Amniotic stem cell (primary cell): Measurements from ENCODE around the gene DPP8.

ENCODE experiments used
- DNase-seq: peaks from one replicate; lab custom pipeline; 2025; lab: John Stamatoyannopoulos, UW

Gene DPP8

DNA sequence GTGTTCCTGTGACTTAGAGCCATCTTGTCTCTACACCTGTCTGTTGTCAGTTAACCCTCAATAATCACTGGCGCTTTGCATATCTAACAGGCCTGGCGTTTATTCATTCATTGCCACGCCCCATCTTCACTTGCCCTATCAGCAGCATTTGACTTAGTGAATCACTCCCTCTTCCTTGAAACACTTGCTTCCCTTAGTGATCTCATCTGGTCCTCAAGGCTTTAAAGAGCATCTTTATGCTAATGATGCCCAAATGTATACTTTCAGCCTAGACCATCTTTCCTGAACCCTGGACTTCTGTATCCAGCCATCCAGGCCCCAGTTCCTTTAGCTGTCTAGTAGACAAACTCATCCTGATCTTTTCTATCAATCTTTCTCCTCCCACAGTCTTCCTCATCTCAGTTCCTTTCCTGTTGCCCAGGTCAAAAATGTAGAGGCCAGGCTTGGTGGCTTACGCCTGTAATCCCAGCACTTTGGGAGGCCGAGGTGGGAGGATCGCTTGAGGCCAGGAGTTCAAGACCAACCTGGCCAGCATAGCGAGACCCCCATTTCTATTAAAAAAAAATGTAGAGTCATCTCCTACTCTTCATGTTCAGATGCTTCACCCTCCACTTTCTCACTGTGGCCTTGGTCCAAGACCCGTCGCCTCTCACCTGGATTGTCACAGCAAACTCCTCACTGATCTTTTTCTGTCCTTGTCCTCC is 93.4 kb downstream of the DPP8 start:
- DNase-seq = no peak

DNA sequence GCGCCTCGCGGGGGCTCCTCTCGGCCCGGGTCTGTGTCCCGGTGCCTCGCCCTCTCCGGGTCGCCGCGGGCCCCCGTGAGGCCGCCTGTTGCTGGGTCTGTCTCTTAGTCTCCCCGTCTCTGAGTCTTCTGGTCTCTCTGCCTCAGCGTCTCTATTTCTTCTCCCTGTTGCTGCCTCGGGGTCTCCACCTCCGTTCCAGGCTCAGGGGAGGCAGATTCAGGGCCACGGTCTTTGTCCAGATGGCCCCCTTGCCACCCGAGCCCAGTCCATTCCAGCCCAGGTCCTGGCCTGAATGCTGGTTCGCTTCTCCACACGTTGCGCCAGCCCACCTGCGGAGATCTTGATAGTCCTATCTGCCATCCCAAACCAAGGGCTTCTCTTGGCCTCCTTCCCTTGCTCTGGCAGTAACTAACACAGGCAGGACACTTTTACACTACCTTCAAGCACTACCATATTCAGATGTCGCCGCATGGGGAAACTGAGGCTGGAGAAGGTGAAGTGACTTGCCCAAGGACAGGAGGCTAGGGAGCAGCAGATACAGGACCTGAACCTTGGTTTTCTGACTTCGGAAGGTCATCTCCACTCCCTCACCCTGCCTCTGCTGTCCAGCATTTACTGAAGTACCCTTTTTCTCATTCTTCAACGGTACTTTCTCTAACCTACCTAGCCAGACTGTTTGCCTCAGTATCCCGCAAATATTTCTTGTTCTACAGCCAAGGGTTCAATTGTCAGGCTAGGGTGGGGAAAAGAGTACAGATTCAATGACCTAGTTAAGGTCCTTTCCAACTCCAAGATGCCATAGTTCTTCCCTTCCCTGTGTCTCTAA is 94.1 kb downstream of the DPP8 start:
- DNase-seq = no peak

DNA sequence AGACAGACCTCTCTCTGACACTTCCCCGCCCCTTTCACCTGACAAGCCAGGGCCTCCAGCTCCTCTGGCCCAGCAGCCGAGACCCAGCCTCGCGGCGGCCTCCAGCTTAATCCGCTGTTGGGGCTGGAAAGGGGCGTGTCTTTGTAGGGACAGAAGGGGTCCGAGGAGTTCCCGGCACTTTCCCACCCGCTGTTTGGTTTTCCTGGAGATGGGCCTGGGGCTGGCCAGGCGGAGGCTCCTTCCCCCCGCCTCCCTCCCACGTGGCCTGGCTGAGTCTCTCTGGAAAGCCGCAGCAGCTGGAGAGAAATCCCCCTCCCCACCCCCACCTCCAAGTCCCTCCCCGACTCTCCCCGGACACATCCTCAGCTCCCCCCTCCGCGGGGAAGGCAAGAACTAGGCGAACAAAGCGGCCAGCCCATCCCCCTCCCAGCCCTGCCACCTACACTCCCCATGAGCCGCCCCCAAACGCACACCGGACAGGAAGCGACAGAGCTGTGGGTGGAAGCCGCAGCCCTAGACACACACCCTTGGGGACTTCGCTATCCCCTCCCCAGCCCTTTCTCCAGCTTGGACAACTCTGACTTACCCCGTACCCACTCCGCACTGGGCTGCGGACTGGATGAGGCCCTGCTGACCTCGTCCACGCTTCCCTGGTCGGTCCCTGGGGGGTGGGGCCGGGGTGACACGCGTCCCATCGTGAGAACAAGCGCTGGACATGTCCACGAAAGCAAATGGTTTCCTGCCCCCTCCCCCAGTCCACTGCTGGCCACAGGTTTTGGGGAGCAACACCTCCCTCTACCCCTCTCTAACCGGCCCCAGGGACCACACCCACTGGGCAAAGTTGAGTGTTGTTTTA is 95.9 kb downstream of the DPP8 start:
- DNase-seq = peak; percentile 46

DNA sequence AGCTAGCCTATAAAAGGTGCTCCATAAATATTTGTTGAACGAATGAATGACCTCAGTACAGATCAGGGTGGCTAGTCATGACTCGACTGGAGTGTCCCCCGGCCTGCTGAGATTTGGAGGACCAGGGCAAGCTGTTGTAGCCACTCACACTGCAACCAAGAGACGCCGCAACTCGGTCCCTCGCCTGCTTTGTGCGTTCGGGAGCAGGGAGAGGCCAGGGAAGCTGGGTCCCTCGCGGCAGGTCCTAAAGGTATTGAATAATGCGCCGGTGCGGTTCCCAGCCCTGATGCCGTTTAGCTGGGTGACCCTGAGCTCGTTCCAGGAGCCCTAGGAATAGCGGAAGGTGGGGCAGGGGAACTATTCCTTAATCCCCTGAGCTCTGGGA is 96.5 kb downstream of the DPP8 start:
- no peak for DNase-seq

DNA sequence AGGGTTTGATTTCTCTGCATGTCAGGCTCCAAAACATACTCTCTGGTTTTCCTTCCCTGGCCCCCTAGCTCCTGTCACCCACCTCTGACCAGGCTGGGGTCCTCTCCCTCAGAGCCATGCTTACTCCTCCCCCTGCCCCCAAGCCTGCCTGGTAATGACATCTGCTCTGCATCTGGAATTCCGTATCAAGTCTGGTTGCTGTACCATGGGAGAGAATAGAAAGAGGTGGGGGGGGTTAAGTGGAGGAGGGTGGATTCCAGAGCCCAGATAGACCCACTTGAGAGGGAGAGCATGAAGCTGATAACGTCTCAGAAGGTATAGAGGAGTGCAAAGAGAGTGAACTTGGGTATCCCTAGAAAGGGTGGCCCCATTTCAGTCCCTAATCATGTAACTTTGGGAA is 98.9 kb downstream of the DPP8 start:
- no peak for DNase-seq

DNA sequence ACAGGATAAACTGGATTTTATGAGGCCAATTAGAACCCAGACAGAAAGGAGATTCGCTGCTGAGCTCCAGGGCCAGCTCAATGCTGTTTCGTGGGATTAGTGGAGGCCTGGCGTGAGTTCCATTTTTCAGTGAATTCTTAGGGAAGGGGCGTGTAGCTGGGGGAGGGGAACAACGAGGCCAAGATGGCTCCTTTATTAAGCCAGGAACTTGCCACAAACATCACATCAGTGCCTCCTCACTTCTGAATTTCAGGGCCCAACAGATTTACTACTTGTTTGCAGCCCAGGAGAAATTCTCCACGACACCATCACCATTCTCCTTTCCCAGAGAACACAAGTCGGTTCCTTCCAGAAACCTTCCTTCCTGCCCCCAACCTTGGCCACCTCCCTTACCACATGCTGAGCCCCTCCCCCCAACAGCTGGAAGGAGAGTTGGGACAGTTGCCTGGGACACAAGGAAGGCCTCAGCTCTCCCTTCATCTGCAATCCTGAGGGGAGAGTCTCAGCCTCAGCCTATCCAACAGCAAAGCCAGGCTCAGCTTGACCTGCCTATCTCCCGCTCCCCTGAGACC is 100.6 kb downstream of the DPP8 start:
- DNase-seq = no peak

DNA sequence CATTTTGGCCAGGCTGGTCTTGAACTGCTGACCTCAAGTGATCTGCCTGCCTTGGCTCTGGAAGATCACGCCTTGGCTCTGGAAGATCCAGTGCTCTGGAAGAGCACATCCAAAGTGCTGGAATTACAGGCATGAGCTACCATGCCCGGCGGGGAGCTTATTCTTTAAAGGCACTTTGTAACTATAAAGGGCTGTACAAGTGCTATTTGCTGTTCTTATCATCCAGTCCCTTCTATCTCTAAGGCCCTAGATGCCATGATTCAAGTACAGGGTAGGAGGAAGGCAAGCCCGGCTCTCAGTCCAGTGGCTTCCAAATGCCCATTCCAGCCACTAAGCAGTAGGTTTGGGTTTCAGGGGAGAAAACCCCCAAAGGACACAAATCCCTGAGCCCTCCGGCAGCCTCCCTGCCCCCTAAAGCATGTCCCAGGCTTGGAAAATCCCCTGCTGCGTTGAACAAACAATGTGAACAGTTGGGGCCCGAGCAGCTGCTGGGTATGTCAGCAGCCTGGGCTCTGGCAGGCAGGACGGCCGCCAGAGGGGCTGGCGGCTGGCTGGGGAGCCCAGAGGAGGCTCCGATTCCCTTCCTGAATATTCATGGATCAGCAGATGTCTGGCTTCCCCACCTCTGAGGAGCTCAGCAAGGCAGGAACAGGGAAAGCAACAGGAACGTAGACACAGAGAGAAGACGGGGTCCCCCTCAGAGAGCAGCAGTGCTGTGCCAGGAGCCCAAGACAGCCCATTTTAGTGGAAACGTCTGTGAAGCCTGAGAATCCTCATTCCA is 102.5 kb downstream of the DPP8 start:
- DNase-seq = no peak

DNA sequence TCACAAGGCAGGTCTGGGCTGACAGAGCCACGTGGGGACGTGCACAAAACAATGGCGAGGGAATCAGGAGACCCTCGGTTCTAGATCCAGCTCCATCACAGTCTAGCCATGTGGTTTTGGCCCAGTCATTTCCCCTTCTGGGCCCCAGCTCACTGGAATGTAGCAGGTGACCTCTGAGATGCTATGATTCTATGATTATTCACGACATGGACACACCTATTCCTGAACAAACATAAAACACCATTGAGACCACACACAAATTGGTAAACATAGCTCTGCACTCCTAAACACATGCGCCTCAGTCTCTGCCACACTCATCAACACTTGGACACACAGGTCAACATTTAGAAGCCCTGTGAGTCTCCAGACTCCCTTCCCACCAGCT is 103.7 kb downstream of the DPP8 start:
- DNase-seq = no peak

DNA sequence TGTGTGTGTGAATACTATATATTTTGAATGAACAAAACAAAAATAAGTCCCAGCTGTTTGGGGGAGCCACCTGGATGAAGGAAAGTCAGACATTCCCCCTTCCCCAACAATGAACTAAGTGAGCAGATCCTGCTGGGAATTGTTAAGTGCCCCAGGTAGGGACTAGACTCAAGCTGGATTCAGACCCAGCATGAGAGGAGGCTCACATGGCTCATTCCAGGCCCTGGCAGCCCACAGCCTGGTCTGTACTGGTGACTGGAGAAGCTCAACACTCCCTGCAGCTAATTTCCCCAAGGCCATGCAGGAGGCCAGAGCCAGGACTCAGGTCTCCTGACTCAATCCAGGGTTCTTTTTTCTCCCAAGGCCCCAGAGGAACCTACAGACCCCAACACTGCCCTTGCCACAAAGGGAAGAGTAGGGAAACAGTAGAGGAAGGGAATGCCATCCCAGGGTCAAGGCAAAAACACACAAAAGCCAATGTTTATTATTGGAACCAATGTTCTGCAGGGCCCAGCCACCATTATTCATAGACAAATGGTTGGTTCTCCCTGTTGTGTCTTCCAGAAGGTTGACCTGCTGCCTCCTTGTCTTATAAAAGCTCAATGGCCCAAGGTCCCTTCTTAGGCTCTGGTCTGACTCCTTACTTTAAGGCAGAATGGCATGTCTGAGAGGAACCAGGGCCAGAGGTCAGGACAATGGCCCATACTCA is 104.3 kb downstream of the DPP8 start:
- no peak for DNase-seq

DNA sequence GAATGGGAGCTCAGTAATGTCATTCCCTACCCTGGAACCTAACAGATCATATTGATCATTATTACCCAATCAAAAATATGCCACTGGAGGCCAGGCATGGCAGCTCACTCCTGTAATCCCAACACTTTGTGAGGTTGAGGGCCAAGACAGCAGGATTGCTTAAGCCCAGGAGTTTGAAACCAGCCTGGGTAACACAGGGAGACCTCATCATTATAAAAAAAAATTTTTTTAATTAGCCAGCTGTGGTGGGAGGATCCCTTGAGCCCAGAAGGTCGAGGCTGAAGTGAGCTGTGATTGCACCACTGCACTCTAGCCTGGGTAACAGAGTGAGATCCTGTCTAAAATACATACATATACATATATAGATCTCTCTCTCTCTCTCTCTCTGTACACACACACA is 104.9 kb downstream of the DPP8 start:
- no peak for DNase-seq

DNA sequence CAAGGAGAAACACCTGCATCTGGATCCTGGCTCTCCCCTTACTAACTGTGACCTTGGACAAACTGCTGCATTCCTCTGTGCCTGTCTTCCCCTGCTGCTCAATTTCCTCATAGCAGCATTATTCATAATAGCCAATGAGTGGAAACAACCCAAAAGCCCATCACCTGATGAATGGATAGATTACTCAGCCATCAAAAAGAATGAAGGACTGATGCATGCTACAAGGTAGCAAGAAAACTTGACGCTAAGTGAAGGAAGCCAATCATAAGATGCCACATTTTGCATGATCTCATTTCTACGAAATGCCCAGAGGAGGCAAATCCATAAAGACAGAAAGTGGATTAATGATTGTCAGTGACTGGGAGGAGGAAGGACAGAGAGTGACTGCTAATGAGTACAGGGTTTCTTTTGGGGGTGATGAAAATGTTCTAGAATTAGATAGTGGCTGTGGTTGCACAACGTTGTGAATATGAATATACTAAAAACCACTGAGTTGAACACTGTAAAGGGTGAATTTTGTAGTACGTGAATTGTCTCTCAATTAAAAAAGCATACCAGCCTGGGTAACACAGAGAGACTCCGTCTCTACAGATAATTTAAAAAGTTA is 105.9 kb downstream of the DPP8 start:
- no peak for DNase-seq

DNA sequence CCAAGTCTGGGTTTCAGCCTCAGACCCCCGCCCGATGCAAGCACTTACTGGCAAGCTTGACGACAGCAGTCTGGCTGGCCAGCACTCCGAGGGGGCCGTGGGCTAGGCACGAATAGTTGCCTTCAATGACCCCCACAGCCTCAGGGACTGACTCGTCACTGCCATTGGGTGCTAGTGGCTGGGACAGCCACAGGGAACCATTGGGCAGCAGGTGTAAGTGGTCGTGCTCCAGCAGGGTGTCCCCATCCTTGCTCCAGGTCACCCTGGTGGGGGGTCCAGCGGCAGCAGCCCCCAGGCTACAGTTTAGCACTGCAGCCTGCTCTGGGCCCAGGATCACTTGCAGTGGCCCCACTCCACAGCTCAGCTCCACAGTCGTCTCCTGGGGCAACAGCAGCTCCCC is 106.5 kb downstream of the DPP8 start:
- no peak for DNase-seq

DNA sequence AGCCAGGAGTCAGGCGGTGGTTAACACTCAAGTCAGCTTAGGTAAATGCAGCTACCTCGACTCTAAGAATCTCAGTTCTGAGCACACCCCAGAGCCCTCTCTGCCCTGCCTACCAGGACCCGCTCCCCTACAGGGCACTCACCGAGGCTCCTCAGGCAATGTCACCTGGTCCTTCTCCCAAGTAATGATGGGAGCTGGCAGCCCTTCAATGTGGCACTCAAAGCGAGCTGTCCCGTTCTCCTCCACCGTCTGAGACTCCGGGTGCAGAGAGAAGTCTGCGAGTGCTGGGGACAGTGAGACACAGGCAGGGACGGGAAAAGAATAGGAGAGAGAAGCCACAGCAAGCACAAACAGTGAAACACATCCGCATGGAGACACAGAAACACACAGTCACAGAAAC is 107.5 kb downstream of the DPP8 start:
- DNase-seq = no peak

DNA sequence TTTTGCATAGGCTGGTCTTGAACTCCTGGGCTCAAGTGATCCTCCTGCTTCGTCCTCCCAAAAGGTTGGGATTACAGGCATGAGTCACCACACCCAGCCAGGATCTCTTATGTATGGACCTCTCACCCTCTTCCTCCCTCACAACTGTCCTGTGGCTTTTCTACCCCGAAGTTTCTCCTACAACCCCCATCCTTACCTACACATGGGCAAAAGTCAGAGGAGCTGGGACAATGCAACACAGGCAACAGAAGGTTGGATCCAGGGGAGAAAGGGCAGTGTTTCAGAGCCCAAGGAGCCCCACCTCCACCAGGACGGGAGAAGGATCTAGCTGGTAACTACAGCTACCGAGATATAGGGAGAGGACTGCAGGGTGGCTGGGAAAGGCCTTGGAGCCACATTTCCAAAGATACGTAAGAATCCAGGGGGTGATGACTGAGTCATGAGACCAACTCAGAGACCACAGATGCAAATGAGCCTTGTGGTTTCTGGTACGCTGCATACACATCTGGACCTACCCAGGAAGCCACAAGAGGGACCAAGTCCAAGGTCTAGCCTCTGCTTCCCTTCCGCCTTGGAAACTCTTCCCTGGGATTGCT is 108.4 kb downstream of the DPP8 start:
- DNase-seq = peak; percentile 36

DNA sequence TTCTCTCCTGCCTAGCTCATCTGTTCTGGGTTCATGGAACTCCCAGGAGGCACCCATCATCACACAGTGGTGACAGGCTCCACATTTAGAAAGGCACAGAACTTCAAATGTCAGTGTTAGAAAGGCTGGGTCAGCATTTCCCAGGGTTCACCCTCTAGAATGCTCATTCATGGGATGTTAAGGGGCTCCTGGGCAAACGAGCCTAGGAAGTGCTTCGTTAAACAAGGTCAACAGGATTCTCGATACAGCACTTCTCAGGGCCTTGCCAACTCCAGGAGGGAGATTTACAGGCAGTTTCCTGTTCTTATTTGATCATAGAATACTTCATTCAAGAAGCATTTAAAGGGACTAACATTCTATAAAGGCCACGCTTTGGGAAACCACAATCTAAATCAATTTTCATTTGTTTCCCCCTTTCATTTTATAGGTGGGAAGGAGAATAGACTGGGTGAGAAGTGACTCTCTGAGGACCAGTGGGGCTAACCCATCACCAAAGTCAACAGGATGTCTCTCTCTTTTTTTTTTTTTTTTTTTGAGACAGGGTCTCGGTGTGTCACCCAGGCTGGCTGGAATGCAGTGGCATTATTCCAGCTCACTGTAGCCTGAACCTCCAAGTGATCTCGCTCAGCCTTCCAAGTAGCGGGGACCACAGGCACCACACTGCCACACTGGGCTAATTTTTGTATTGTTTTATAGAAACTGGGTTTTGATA is 109.0 kb downstream of the DPP8 start:
- no peak for DNase-seq

DNA sequence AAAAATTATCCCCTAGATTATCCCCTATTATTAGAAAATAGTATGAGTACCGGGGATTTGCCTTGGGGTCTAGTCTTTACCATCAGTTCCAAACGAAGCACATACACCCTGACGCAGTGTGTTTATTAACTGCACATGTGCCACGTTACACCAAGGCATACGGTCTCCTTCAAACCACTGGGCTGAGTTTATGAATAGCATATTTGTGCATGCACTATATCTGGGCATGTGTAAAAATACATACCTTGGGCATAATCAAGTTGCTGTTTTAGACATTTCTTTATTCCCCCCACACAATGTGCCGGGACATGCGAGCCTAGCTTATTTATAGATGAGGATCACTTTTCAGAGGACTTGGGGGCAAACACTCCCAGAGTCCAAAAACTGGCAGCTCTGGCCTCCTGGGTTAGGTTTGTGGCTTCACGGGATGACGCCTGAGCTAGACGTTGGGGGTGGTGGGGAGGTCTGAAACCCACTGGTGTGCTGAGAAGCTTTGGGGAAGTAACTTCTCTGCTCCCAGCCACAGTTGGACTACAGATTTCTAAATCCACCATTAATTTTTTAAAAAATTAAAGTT is 111.0 kb downstream of the DPP8 start:
- no peak for DNase-seq

DNA sequence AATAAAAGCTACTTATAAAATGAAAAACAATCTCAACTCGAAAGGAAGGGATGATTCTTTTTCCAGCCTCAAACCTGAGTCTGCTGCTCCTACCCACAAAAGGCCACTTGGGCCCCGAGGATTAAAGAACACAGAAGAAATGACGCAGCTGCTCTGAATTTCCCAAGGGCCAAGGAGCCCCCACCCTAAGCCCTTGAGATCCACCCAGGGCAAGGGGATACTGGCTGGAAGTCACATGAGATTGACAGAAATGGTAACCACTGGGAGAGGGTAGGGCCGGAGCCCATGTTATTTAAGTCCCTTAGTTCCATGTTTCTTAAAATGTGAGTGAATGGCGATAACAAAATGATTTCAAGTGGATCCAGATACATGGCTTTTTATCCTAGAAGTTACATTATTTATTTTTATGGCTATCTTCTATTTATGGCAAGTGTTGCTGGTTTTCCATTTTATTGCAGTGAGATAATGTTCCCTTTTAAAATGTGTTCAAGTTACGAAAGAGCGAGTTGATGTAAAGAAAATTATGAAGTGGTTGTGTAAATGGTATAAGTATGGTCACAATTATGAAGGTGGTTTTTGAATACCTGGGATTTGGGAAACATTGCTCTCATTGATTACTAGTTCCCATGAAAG is 111.6 kb downstream of the DPP8 start:
- no peak for DNase-seq

DNA sequence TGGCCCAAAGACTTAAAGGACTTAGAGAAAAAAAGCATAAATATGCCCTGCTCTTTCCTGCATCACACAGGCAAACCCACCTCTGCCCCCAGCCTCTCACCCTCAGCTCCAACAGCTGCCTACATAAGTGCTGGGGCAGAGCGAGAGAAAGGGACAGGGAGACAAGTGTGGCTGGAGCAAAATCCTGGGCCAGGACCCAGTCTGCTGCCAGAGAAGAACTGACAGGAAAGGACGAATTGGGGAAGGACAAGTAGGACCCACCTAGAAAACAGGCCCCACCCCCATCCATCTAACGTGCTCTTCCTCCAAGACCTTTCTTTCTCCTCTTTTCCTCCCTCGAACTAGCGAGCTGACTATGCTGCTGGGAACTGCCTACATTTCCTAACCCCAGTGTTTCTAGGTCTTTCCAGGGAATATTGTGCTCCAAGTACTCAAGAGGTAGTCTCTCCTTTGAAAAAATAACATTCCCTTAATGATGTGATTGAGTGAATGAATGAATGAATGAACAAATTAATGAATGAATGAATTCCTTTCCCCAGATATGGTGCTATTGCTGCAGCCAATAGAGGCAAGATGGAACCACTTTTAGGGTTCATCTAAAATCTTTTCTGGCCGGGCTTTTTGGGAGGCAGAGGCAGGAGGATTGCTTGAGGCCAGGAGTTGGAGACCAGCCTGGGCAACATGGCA is 113.2 kb downstream of the DPP8 start:
- no peak for DNase-seq
